Measurements from ENCODE around the gene SLC27A4. TPM values are rescaled to one million over a fixed set of nuclear protein-coding genes. Genes with fewer than 3 reads are reported as not detected.

The SLC27A4 gene
- total and polyA plus RNA-seq, 2 of the 13 experiments (the other 11 are each of a cell fraction or from before 2014, with no cell fraction given) = 10.6 to 18.8 TPM

GRCh38 chr9:128317629-128318028, 22.7 kb upstream of the SLC27A4 start:
- Histone ChIP-seq H3K27ac (ENCODE audit: extremely low read length, insufficient read depth, low read length) (no peak overlapping the region), H4K20me1 (ENCODE audit: insufficient read depth, low read length) (no peaks in the 10 kb centered on the region), H3K27me3 (ENCODE audit: control insufficient read depth in 1 of 2, insufficient read depth in 2 of 2, low read length in 2 of 2) (no peaks in the 10 kb centered on the region; a peak in 1 of 5 replicates), H3K79me2 (ENCODE audit: insufficient read depth, low read length) (peaks cover 13% of the 10 kb centered on the region), H3K9me3 (ENCODE audit: low read length) (no peaks in the 10 kb centered on the region), H3K9ac (ENCODE audit: insufficient read depth, low read depth, low read length) (no peak overlapping the region), H3K4me1 (ENCODE audit: insufficient read depth, low read length) (peaks cover 8% of the 10 kb centered on the region), H3K4me3 (replicated peaks in 1 of 3; ENCODE audit: insufficient read depth in 1 of 3, low read depth in 2 of 3, low read length in 3 of 3) (no peak overlapping the region), H3K36me3 (replicated peaks in 1 of 2; ENCODE audit: control insufficient read depth in 1 of 2, insufficient read depth in 2 of 2, low read length in 2 of 2) (peaks cover 11 to 40% of the 10 kb centered on the region in 2 experiments; a peak in 4 of 5 replicates), H2AFZ (ENCODE audit: low read length) (no peak overlapping the region), H3K4me2 (ENCODE audit: low read depth, low read length) (no peak overlapping the region)
- ATAC-seq = no peak
- ChIA-PET CTCF (ENCODE audit: low intra/inter-chr PET ratio, low total read pairs) (no interaction called here), POLR2A (interaction anchor here (0.9 kb wide), 1 partner anchor 11 kb away, joined by 4 read pairs; no protein-coding TSS in a partner anchor)
- FAIRE-seq = no peak
- in situ Hi-C loops (cut with HindIII; ENCODE audit: extremely low pct_ligation_motif_present, low pct_unique_long_range_greater_than_20kb) (no loop called here), intact Hi-C loops (cut with micrococcal nuclease; ENCODE audit: unreplicated experiment) (no loop called here)
- TF ChIP-seq, protein P1, sequence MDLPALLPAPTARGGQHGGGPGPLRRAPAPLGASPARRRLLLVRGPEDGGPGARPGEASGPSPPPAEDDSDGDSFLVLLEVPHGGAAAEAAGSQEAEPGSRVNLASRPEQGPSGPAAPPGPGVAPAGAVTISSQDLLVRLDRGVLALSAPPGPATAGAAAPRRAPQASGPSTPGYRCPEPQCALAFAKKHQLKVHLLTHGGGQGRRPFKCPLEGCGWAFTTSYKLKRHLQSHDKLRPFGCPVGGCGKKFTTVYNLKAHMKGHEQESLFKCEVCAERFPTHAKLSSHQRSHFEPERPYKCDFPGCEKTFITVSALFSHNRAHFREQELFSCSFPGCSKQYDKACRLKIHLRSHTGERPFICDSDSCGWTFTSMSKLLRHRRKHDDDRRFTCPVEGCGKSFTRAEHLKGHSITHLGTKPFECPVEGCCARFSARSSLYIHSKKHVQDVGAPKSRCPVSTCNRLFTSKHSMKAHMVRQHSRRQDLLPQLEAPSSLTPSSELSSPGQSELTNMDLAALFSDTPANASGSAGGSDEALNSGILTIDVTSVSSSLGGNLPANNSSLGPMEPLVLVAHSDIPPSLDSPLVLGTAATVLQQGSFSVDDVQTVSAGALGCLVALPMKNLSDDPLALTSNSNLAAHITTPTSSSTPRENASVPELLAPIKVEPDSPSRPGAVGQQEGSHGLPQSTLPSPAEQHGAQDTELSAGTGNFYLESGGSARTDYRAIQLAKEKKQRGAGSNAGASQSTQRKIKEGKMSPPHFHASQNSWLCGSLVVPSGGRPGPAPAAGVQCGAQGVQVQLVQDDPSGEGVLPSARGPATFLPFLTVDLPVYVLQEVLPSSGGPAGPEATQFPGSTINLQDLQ (CRISPR knock-in tag; IDR thresholded peaks at IDR 0.05) = no peak
- TF ChIP-seq, protein P2, sequence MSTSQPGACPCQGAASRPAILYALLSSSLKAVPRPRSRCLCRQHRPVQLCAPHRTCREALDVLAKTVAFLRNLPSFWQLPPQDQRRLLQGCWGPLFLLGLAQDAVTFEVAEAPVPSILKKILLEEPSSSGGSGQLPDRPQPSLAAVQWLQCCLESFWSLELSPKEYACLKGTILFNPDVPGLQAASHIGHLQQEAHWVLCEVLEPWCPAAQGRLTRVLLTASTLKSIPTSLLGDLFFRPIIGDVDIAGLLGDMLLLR (CRISPR knock-in tag; IDR thresholded peaks at IDR 0.05) = no peak
- no peak for TF ChIP-seq IRF2 (CRISPR knock-in tag; IDR thresholded peaks at IDR 0.05)
- no peak for TF ChIP-seq ZNF720 (CRISPR knock-in tag; IDR thresholded peaks at IDR 0.05)
- TF ChIP-seq, protein P3, sequence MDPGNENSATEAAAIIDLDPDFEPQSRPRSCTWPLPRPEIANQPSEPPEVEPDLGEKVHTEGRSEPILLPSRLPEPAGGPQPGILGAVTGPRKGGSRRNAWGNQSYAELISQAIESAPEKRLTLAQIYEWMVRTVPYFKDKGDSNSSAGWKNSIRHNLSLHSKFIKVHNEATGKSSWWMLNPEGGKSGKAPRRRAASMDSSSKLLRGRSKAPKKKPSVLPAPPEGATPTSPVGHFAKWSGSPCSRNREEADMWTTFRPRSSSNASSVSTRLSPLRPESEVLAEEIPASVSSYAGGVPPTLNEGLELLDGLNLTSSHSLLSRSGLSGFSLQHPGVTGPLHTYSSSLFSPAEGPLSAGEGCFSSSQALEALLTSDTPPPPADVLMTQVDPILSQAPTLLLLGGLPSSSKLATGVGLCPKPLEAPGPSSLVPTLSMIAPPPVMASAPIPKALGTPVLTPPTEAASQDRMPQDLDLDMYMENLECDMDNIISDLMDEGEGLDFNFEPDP (CRISPR knock-in tag; conservative IDR thresholded peaks at IDR 0.05) = no peak
- TF ChIP-seq ZBTB38 (CRISPR knock-in tag; IDR thresholded peaks at IDR 0.05) = no peak
- no TSS peak for BruUV-seq (replicated peaks)
- no peak for DNase-seq (ENCODE audit: low spot score)
- WGBS (ENCODE audit: low lambda C conversion rate) = 90% methylated on average over 2 of the region's 2 CpGs
